T-helper 2 cell treated with Interferon-gamma antibody and Interleukin-4, amounts not matched to agents 100 ng/mL and 5 ng/mL, for 36 hours (primary cell): ENCODE measurements around the gene OR2AK2. TPM values are rescaled to one million over a fixed set of nuclear protein-coding genes. Genes with fewer than 3 reads are reported as not detected.

ENCODE experiments used
- intact Hi-C: fragments of 100-400 bp; cut with micrococcal nuclease; formaldehyde crosslinking; loops from one replicate; pipeline ENCODE4 v1.15.1; 2023
- total RNA-seq: library from RNA; stranded (reverse); gene quantifications from 2 replicates; pipeline ENCODE4 v1.2.3, GENCODE V29; 2022

The OR2AK2 gene
- not detected in 2 replicates for total RNA-seq

- intact Hi-C loops = no loop called here
These were observed at the start of gene OR2AK2 for GRCh38 chr1:247964933-247965332. Gene OR2AK2, plus strand, starts transcription at chr1:247965233. Its CDS starts 144 bp downstream, at chr1:247965377.

- intact Hi-C loops = no loop called here
These were observed 45.1 kb upstream of the OR2AK2 start, which contains the start of gene OR2T8 for GRCh38 chr1:247919952-247920351. Gene OR2T8, plus strand, starts transcription at chr1:247920252. Its CDS starts 766 bp downstream, at chr1:247921018.

GRCh38 chr1:247923941-247924340 lies 41.1 kb upstream of the OR2AK2 start:
- intact Hi-C loops = no loop called here

- intact Hi-C loops = no loop called here
These were observed 40.2 kb upstream of the OR2AK2 start, which contains the start of gene OR2AJ1 for GRCh38 chr1:247924868-247925267. Gene OR2AJ1, plus strand, starts transcription at chr1:247924889. Its CDS starts 8,880 bp downstream, at chr1:247933769.

GRCh38 chr1:247933989-247934388 lies 31.0 kb upstream of the OR2AK2 start:
- intact Hi-C loops = loop anchor here (10.0 kb wide), 1 partner anchor 249 kb away; no protein-coding TSS in a partner anchor

GRCh38 chr1:247935781-247936180 lies 29.3 kb upstream of the OR2AK2 start:
- intact Hi-C loops = loop anchor here (5.0 to 10.0 kb wide), 2 partner anchors 251 to 1003 kb away; partner anchors contain the start of gene AHCTF1

GRCh38 chr1:247936415-247936814 lies 28.6 kb upstream of the OR2AK2 start:
- intact Hi-C loops = loop anchor here (5.0 to 10.0 kb wide), 2 partner anchors 252 to 1004 kb away; partner anchors contain the start of gene AHCTF1

- intact Hi-C loops = loop anchor here (5.0 to 10.0 kb wide), 2 partner anchors 252 to 1005 kb away; partner anchors contain the start of gene AHCTF1
These were observed 27.9 kb upstream of the OR2AK2 start for GRCh38 chr1:247936965-247937734.

GRCh38 chr1:247942624-247943023 lies 22.4 kb upstream of the OR2AK2 start:
- intact Hi-C loops = no loop called here

- intact Hi-C loops = no loop called here
These were observed 16.5 kb upstream of the OR2AK2 start, which contains the start of gene OR2L8 for GRCh38 chr1:247948558-247948957. Gene OR2L8, plus strand, starts transcription at chr1:247948858. Its CDS starts 0 bp downstream, at chr1:247948858.

- intact Hi-C loops = no loop called here
These were observed 11.6 kb upstream of the OR2AK2 start for GRCh38 chr1:247953408-247953807.

- intact Hi-C loops = no loop called here
These were observed 3.2 kb upstream of the OR2AK2 start for GRCh38 chr1:247961791-247962190.

GRCh38 chr1:247962911-247963588 lies 2.0 kb upstream of the OR2AK2 start:
- intact Hi-C loops = no loop called here

- intact Hi-C loops = no loop called here
These were observed 1.6 kb downstream of the OR2AK2 start for GRCh38 chr1:247966532-247967204.

- intact Hi-C loops = no loop called here
These were observed 28.0 kb downstream of the OR2AK2 start for GRCh38 chr1:247992986-247993385.

- intact Hi-C loops = no loop called here
These were observed 33.8 kb downstream of the OR2AK2 start for GRCh38 chr1:247998811-247999210.

- intact Hi-C loops = no loop called here
These were observed 35.1 kb downstream of the OR2AK2 start for GRCh38 chr1:248000169-248000568.

GRCh38 chr1:248007778-248008177 lies 42.7 kb downstream of the OR2AK2 start:
- intact Hi-C loops = no loop called here

- intact Hi-C loops = no loop called here
These were observed 44.6 kb downstream of the OR2AK2 start for GRCh38 chr1:248009681-248010080.

GRCh38 chr1:248013229-248013710 lies 48.2 kb downstream of the OR2AK2 start, which contains the start of gene OR2L5:
Gene OR2L5, plus strand, starts transcription at chr1:248013660. Its CDS starts 8,288 bp downstream, at chr1:248021948.
- intact Hi-C loops = no loop called here

GRCh38 chr1:248015803-248016202 lies 50.8 kb downstream of the OR2AK2 start:
- intact Hi-C loops = no loop called here
